ENCODE data around the gene QARS1.

- no peak for TF ChIP-seq CTCF (conservative IDR thresholded peaks at IDR 0.05; ENCODE audit: low read depth, low read length)
- no peak for TF ChIP-seq EZH2 (IDR thresholded peaks at IDR 0.05; ENCODE audit: borderline replicate concordance, low read depth, low read length, poor library complexity, severe bottlenecking)
Measured at GRCh38 chr3:49079270-49079669, 25.3 kb downstream of the QARS1 start.

Measured in A673 (cell line).